Measurements from ENCODE around the gene FRMD6. TPM values are rescaled to one million over a fixed set of nuclear protein-coding genes. Genes with fewer than 3 reads are reported as not detected.

The FRMD6 gene
- total RNA-seq, 1 donor from 2014 or later = 24.4 TPM

GRCh38 chr14:51735851-51736250, 84.1 kb downstream of the FRMD6 start:
- Histone ChIP-seq H3K79me2 (ENCODE audit: low read depth) (no peaks in the 10 kb centered on the region), H2AFZ (replicated peaks) (no peak overlapping the region), H3K4me3 (no peak overlapping the region), H3K4me1 (no peaks in the 10 kb centered on the region), H3K27ac (no peak overlapping the region), H3K9me3 (ENCODE audit: low read depth) (no peaks in the 10 kb centered on the region), H3K27me3 (no peaks in the 10 kb centered on the region), H3K36me3 (no peaks in the 10 kb centered on the region), H3K4me2 (no peak overlapping the region), H3F3A (ENCODE audit: low read depth) (no peaks in the 10 kb centered on the region), H3K9ac (no peak overlapping the region), H4K20me1 (ENCODE audit: low read depth) (no peaks in the 10 kb centered on the region)
- Mint-ChIP-seq H3K36me3 (no peaks in the 10 kb centered on the region), H3K4me1 (no peaks in the 10 kb centered on the region), H3K27ac (no peak overlapping the region), H3K27me3 (ENCODE audit: insufficient read depth, low read depth) (peaks cover 2% of the 10 kb centered on the region), H3K9me3 (no peaks in the 10 kb centered on the region), H3K4me3 (no peak overlapping the region)
- DNase-seq (ENCODE audit: low spot score) = no peak
- TF ChIP-seq EZH2phosphoT487 (IDR thresholded peaks at IDR 0.05) (no peak), CTCF (IDR thresholded peaks at IDR 0.05) (no peak), EZH2 (IDR thresholded peaks at IDR 0.05) (no peak)

GRCh38 chr14:51738754-51739153, 87.0 kb downstream of the FRMD6 start:
- no peaks in the 10 kb centered on the region for H3K36me3 Mint-ChIP-seq
- H3K27ac ChIP-seq = no peak overlapping the region
- no peaks in the 10 kb centered on the region for H3K4me1 Mint-ChIP-seq
- no peaks in the 10 kb centered on the region for H4K20me1 ChIP-seq (ENCODE audit: low read depth)
- H3K9me3 Mint-ChIP-seq = peaks cover 5% of the 10 kb centered on the region
- no peaks in the 10 kb centered on the region for H3K9me3 ChIP-seq (ENCODE audit: low read depth)
- H3K4me3 Mint-ChIP-seq = no peak overlapping the region
- peaks cover 8% of the 10 kb centered on the region for H3K27me3 Mint-ChIP-seq (ENCODE audit: insufficient read depth, low read depth)
- no peaks in the 10 kb centered on the region for H3K27me3 ChIP-seq
- no peak overlapping the region for H3K4me3 ChIP-seq
- H3F3A ChIP-seq (ENCODE audit: low read depth) = no peaks in the 10 kb centered on the region
- no peak overlapping the region for H3K27ac Mint-ChIP-seq
- H3K9ac ChIP-seq = no peak overlapping the region
- no peak for TF ChIP-seq EZH2 (IDR thresholded peaks at IDR 0.05)
- TF ChIP-seq EZH2phosphoT487 (IDR thresholded peaks at IDR 0.05) = no peak
- TF ChIP-seq CTCF (IDR thresholded peaks at IDR 0.05) = peak; percentile 20
- peak; percentile 42 for DNase-seq (ENCODE audit: low spot score)
- H2AFZ ChIP-seq (replicated peaks) = peak overlapping the region; percentile 87
- no peaks in the 10 kb centered on the region for H3K36me3 ChIP-seq
- no peaks in the 10 kb centered on the region for H3K79me2 ChIP-seq (ENCODE audit: low read depth)
- H3K4me2 ChIP-seq = no peak overlapping the region
- no peaks in the 10 kb centered on the region for H3K4me1 ChIP-seq

- Mint-ChIP-seq H3K9me3 (peaks cover 12% of the 10 kb centered on the region), H3K4me3 (no peak overlapping the region), H3K27ac (no peak overlapping the region), H3K36me3 (no peaks in the 10 kb centered on the region), H3K4me1 (no peaks in the 10 kb centered on the region), H3K27me3 (ENCODE audit: insufficient read depth, low read depth) (peaks cover 8% of the 10 kb centered on the region)
- no peak overlapping the region for H3K4me2 ChIP-seq
- DNase-seq (ENCODE audit: low spot score) = no peak
- no peak for TF ChIP-seq EZH2 (IDR thresholded peaks at IDR 0.05)
- TF ChIP-seq CTCF (IDR thresholded peaks at IDR 0.05) = no peak
- no peak for TF ChIP-seq EZH2phosphoT487 (IDR thresholded peaks at IDR 0.05)
- no peaks in the 10 kb centered on the region for H4K20me1 ChIP-seq (ENCODE audit: low read depth)
- H3K27me3 ChIP-seq = no peaks in the 10 kb centered on the region
- no peaks in the 10 kb centered on the region for H3K9me3 ChIP-seq (ENCODE audit: low read depth)
- no peak overlapping the region for H2AFZ ChIP-seq (replicated peaks)
- no peaks in the 10 kb centered on the region for H3K79me2 ChIP-seq (ENCODE audit: low read depth)
- H3K9ac ChIP-seq = no peak overlapping the region
- no peaks in the 10 kb centered on the region for H3K4me1 ChIP-seq
- H3K27ac ChIP-seq = no peak overlapping the region
- no peak overlapping the region for H3K4me3 ChIP-seq
- no peaks in the 10 kb centered on the region for H3F3A ChIP-seq (ENCODE audit: low read depth)
- no peaks in the 10 kb centered on the region for H3K36me3 ChIP-seq
Measured at GRCh38 chr14:51743588-51744000, 91.9 kb downstream of the FRMD6 start.

All from neural progenitor cell (in vitro differentiated cells).